ENCODE measurements around the gene ENC1. TPM values are rescaled to one million over a fixed set of nuclear protein-coding genes. Genes with fewer than 3 reads are reported as not detected.

Gene ENC1
- total and polyA plus RNA-seq, 11 donors, result 1.4 to 11.0 (median 5.1) TPM

DNA sequence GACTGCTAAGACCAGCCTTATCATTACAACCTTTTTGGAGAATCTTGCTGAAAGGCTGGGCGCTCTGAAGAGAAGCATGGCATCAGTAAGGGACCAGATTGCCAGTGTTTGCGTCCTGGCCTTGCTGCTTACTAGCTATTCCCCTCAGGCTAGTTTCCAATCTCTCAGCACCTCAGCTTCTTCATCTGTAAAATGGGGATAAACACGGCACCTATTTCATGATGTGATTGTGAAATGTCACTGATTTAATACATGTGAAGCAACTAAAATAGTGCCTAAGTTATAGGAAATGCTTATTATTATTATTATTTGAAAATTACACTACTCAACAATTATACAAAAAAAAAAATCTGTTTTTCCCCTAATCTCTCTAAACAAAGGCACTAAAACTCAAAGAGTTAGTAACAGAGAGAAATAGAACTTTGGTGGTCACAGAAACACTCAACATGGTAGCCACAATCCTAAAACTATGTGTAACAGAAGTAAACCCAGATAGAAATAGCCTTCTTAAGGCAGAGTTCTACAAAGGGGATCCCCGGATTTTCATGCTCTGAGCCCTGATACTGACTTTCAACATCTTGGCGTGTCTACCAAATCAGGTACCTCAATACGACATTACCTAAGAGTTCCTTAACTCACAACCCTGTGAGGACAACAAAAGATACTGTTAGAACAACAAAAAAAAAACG is 62.0 kb downstream of the ENC1 start:
- no peak overlapping the region for H3K4me3 ChIP-seq
- no peaks in the 10 kb centered on the region for H3K27me3 ChIP-seq
- TF ChIP-seq POLR2A (IDR thresholded peaks at IDR 0.05), result no peak
- TF ChIP-seq, protein P1, sequence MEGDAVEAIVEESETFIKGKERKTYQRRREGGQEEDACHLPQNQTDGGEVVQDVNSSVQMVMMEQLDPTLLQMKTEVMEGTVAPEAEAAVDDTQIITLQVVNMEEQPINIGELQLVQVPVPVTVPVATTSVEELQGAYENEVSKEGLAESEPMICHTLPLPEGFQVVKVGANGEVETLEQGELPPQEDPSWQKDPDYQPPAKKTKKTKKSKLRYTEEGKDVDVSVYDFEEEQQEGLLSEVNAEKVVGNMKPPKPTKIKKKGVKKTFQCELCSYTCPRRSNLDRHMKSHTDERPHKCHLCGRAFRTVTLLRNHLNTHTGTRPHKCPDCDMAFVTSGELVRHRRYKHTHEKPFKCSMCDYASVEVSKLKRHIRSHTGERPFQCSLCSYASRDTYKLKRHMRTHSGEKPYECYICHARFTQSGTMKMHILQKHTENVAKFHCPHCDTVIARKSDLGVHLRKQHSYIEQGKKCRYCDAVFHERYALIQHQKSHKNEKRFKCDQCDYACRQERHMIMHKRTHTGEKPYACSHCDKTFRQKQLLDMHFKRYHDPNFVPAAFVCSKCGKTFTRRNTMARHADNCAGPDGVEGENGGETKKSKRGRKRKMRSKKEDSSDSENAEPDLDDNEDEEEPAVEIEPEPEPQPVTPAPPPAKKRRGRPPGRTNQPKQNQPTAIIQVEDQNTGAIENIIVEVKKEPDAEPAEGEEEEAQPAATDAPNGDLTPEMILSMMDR (IDR thresholded peaks at IDR 0.05), result no peak
- no peak overlapping the region for H3K27ac ChIP-seq
- peaks cover 0 to 39% (median 16%) of the 10 kb centered on the region in 12 donors for H3K4me1 ChIP-seq
- DNase-seq, result no peak
- no peaks in the 10 kb centered on the region for H3K36me3 ChIP-seq
- intact Hi-C loops (cut with DNase I), result no loop called here
- WGBS, 4 donors, result 90 to 96% (median 92%) methylated on average over 7 of the region's 7 CpGs
- ATAC-seq, result no peak
- H3K9me3 ChIP-seq, result no peaks in the 10 kb centered on the region

Other genes starting within 250 kb of the ENC1 start
- 100 to 1,000 TPM in 6 of 9 donors, 10 to 100 TPM in 3; 71.3 to 278 (median 116) TPM for gene HEXB, start 44.5 kb upstream of the ENC1 start, total RNA-seq
- 10 to 100 TPM; 75.9 to 80.3 TPM for gene HEXB, start 44.5 kb upstream of the ENC1 start, polyA plus RNA-seq
- gene GFM2, start 126.4 kb upstream of the ENC1 start, total RNA-seq, result 10 to 100 TPM; 26.3 to 54.9 (median 46.1) TPM
- 10 to 100 TPM; 29.1 to 39.9 TPM for gene GFM2, start 126.4 kb upstream of the ENC1 start, polyA plus RNA-seq
- gene NSA2, start 126.5 kb upstream of the ENC1 start, total RNA-seq, result 10 to 100 TPM; 33.2 to 77.0 (median 43.8) TPM
- 100 to 1,000 TPM in 1 of 2 donors, 10 to 100 TPM in 1; 39.8 to 114 TPM for gene NSA2, start 126.5 kb upstream of the ENC1 start, polyA plus RNA-seq
- 10 to 100 TPM in 1 of 9 donors, 1 to 10 TPM in 8; 2.6 to 10.1 (median 5.1) TPM for gene FAM169A, start 225.7 kb upstream of the ENC1 start, total RNA-seq
- gene FAM169A, start 225.7 kb upstream of the ENC1 start, polyA plus RNA-seq, result 1 to 10 TPM in 1 of 2 donors, under 1 TPM in 1; 0.88 to 1.1 TPM

All from heart left ventricle (tissue), 16 donors.